GM18907 (cell line): ENCODE results near the gene MN1.

Experiments used
- ATAC-seq: cut with Tn5 transposase; IDR thresholded peaks from one replicate; pipeline ENCODE4 v1.9.1; 2021; ENCODE audit warnings: mild to moderate bottlenecking, moderate library complexity; ENCODE audit not compliant: unreplicated experiment

The MN1 gene

GRCh38 chr22:27765706-27766291, 35.8 kb downstream of the MN1 start:
- ATAC-seq, result no peak

- ATAC-seq, result no peak
These were observed 36.8 kb downstream of the MN1 start for GRCh38 chr22:27764722-27765236.

GRCh38 chr22:27761665-27762064, 39.9 kb downstream of the MN1 start:
- ATAC-seq, result no peak

- ATAC-seq, result no peak
These were observed 40.6 kb downstream of the MN1 start for GRCh38 chr22:27761000-27761399.

GRCh38 chr22:27760474-27760873, 41.1 kb downstream of the MN1 start:
- no peak for ATAC-seq

GRCh38 chr22:27757928-27758525, 43.5 kb downstream of the MN1 start:
- ATAC-seq, result no peak

- no peak for ATAC-seq
These were observed 45.3 kb downstream of the MN1 start for GRCh38 chr22:27756212-27756660.

GRCh38 chr22:27755521-27756211, 45.9 kb downstream of the MN1 start:
- ATAC-seq, result no peak

GRCh38 chr22:27754888-27755480, 46.6 kb downstream of the MN1 start:
- no peak for ATAC-seq

- ATAC-seq, result no peak
These were observed 47.2 kb downstream of the MN1 start for GRCh38 chr22:27754247-27754887.

- no peak for ATAC-seq
These were observed 48.8 kb downstream of the MN1 start for GRCh38 chr22:27752771-27753170.

- no peak for ATAC-seq
These were observed 49.4 kb downstream of the MN1 start for GRCh38 chr22:27752141-27752540.

- no peak for ATAC-seq
These were observed 50.1 kb downstream of the MN1 start for GRCh38 chr22:27751277-27752070.

GRCh38 chr22:27750584-27751265, 50.8 kb downstream of the MN1 start:
- ATAC-seq, result no peak

- ATAC-seq, result no peak
These were observed 51.8 kb downstream of the MN1 start for GRCh38 chr22:27749597-27750225.

- ATAC-seq, result no peak
These were observed 52.8 kb downstream of the MN1 start for GRCh38 chr22:27748751-27749191.

GRCh38 chr22:27748349-27748748, 53.2 kb downstream of the MN1 start:
- no peak for ATAC-seq

- no peak for ATAC-seq
These were observed 53.9 kb downstream of the MN1 start for GRCh38 chr22:27747396-27748221.
